Skin of body (tissue), 2 donors: Measurements from ENCODE around the gene RUSF1. TPM values are rescaled to one million over a fixed set of nuclear protein-coding genes. Genes with fewer than 3 reads are reported as not detected.
A peak's percentile ranks its signal among the peaks of the same experiment; 100 is the strongest.
"Not testable (repeated sequence)": the region's sequence is repeated elsewhere in the genome, so short reads cannot be mapped to it uniquely, and the experiment has no call there.

Experiments
- DNase-seq: peaks from one replicate; lab custom pipeline; 2025; lab: John Stamatoyannopoulos, UW
- total RNA-seq: library from RNA; depleted of rRNA; stranded (reverse); fragments of >200 nt; gene quantifications from one replicate; pipeline ENCODE4 v1.2.3, GENCODE V29; 2014

RUSF1 gene
- total RNA-seq, 1 donor from 2014 or later: 33.2 TPM

DNA sequence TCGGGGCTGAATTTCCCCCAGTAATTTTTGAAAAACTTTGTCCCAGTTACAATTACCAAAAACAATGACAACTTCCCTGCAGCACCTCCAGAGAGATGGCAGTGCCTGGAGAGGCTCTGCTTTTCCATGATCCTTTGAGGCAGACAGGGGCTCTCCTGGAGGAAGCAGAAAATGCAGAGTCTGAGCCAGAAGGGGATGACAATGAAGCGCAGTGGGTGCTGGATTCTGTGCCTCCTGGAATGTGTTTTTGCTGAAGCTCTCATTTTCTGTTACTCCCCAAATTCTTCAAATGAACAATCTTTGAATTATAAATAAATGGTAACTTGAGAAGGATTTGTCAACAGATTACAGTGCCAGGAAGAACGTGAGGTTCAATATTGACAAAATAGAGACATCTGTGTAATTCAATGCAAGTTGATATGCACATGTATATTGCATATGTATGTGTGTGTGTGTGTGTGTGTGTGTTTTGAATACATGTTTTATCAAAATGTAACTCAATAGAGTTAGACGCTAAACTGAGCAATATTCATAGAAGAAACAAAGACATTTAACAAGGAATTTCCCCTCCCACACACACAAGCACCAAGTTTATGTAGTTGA lies 9.7 kb upstream of the RUSF1 start:
- no peak for DNase-seq

DNA sequence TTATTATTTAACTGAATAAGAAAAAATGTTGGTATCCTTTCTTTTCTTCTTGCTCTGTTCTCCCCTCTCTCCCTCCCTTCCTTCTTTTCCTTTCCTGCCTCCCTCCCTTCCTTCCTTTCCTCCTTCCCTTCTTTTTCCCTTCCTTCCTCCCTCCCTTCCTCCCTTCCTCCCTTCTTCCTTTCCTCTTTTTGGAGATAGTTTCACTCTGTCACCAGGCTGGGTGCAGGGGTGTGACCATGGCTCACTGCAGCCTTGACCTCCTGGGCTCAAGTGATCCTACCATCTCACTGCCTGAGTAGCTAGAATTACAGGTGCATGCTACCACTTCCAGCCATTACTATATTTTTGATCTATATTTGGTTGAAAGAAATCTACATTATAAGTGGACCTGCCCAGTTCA lies 5.7 kb upstream of the RUSF1 start:
- no peak for DNase-seq

DNA sequence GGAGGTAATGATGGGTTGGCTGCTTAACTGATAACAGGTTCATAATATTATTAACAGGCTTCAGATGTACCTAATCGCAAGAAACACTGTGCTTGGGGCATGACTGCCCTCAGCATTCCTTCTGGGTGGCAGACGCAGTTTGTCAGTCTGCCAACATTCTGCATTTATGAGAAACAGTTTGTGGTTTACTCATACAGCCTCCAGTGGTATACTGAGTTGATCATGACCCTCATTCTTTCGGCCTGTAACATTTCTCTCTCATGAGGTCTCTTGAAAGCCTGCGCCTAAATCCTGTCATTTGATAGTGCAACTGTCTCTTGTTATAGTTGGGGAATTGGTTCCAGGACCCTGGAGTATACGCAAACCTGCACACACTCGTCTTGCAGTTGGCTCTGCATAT lies 4.9 kb upstream of the RUSF1 start:
- DNase-seq: no peak

DNA sequence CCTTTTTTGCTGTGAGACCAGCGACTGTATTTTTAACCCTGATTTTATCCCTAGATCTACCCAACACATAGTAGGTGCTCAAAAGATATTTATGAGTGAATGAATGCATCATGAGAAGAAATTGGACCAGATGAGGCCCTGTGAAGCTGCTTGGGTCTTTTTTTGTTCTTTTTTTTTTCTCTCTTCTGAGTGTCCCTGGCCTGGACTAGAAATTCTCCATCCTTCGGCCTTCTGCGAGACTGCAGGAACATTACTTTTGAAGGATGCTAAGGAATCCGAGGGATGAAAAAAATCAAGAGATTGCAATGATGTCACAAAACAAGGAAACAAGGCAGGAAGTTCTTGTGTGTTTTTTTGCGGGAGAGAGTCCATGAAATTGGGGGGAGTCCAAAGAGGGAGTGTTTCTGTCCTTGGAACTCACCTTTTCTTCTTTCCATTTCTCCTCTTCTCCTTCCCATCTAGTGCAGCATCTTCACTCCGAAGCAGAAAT lies 560 bp upstream of the RUSF1 start:
- peak; percentile 65 for DNase-seq

DNA sequence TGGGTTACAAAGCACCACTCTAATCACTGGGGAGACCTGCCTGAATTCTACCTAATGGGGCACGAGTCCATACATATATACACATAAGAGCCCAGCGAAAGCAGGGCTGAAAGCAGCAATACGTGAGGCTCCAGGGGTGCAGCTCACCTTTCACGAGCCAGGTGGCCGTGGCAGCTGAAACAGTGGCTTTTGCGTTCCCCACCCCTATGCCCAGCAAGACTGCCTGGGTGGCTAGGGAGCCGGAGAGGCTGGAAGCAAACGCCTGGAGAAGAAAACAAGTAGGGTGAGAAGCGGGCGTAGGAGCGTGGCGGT lies 618 bp downstream of the RUSF1 start:
- DNase-seq: no peak

DNA sequence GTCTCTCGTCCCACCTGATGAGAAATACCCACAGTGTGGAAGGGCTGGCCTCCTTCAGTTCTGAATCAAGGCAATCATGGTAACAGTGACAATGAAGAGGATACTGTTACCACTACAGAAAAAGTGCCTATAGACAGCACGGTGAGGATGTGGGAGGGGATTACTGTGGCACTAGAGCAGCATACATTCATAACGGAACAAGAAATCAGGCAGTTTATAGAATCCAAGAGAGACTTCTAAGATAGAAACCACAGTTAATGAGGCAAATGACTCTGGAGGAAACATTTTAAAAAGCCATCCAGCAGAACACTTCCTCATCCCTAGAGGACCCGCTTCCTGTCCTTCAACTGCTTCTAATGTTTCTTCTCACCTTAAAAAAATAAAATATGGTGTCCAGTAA lies 2.7 kb downstream of the RUSF1 start:
- no peak for DNase-seq

DNA sequence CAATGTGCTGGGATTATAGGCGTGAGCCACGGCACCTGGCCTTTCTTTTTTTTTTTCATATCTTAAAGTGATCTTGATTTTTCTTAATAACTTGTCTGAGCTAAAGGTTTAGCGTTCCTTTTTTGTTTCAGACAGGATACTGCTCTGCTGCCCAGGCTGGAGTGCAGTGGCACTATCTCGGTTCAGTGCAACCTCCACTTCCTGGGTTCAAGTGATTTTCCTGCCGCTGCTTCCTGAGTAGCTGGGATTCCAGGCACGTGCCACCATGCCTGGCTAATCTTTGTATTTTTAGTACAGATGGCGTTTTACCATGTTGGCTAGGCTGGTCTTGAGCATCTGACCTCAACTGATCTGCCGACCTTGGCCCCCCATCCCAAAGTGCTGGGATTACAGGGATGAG lies 4.0 kb downstream of the RUSF1 start:
- DNase-seq: no peak

DNA sequence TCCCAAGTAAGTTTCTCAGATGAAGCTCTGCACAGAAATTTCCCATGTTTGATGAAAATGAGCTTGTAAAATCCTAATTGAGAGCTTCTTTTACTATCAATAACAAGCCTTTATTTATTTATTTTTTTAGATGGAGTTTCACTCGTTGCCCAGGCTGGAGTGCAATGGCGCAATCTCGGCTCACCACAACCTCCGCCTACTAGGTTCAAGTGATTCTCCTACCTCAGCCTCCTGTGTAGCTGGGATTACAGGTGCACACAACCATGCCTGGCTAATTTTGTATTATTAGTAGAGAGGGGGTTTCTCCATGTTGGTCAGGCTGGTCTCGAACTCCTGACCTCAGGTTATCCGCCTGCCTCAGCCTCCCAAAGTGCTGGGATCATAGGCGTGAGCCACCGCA lies 4.6 kb downstream of the RUSF1 start:
- not testable (repeated sequence) for DNase-seq

DNA sequence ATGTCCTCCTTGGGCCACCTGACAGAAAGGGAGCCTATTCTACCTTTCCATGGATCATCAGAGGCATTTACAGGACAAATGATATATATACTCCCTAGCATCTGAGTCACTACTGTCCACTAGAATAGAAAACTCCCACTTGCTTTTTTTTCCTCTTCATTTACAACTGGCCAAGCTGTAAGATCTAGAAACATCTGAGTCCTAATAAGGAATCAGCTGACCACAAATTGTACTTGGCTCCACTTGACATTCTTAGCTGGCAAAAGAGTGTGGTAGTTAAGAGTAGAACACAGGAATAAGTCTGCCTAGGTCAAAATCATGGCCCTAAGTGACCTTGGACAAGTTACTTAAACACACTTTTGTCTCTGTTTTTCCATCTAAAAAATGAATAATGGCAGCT lies 5.2 kb downstream of the RUSF1 start:
- DNase-seq: no peak

DNA sequence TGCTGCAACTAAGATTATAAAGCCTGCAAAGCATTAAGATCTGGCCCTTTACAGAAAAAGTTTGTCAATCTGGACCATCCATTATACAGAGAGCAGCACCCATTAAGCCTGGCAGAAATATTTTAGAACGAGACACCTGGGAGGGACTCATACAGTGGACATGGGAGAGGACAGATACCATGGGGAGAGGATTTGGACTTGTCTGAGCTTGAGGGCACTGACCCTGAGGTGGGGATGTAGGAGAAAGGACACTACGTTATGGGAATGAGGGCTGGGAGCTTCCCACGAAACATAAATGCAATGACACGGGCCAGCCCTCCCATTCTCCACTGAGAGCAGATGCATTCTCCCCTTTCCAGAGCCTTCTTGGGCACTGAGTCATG lies 6.2 kb downstream of the RUSF1 start:
- no peak for DNase-seq

DNA sequence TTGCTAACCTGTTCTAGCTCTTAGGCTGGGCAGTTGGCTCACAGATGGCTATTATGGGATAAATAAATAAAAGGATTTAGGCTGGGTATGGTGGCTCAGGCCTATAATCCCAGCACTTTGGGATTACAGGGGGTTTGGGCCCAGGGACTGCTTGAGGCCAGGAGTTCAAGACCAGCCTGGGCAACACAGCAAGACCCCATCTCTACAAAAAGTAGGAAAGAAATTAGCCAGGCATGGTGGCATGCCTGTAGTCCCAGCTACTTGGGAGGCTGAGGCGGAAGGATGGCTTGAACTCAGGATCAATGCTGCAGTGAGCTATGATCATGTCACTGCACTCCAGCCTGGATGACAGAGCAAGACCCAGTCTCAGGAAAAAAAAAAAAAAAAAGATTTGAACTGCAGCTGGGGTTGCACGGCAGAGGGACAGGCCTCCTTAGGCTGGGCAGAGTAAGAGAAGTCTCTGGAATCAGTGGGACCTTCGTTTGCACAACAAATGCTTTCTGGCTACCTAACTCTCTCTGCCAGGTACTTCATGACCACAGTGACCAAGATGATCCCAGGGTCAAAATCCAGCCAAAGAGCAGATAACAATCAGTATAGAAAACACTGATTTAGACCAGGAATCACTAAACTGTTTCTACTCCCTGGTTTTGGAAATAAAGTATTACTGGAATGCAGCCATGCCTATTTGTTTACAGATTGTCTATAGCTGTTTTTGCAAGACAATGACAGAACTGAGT lies 6.8 kb downstream of the RUSF1 start:
- no peak for DNase-seq

DNA sequence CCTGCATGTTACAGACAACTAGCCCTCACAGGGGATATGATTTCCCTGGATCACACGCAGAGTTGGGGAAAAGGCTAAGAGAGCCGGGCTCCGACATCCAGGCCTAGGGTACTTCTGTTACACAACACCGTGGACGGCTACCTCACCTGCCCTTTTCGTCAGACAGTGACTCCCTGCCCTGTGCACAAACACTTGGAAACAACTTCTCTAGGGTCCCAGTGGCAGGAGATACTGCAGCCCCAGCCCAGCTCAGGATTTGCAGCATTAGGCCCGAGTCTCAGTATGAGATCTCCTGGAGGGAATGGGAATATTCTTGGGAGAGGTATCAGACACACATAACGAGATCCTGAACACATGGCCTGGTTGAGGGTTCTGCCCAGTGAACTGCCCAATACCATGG lies 8.3 kb downstream of the RUSF1 start:
- DNase-seq: no peak

DNA sequence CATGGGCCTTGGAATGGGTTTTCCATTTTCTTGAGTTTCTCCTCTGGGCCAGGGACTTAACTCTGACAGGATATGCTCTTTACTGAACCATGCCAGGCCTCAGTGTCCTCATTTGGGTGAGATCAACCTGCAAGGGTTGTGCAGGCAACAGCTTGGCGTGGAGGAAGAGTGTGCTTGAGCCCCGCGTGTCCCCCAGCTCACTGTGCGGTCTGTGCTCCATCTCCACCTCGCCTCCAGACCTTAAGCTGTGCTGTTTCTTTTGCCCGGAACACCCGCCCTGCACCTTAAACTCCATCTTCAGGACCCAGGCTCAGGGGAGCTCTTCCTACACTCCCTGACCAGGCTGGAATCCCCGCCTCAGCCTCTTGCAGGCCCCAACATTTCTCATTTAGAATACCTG lies 9.7 kb downstream of the RUSF1 start:
- DNase-seq: no peak

DNA sequence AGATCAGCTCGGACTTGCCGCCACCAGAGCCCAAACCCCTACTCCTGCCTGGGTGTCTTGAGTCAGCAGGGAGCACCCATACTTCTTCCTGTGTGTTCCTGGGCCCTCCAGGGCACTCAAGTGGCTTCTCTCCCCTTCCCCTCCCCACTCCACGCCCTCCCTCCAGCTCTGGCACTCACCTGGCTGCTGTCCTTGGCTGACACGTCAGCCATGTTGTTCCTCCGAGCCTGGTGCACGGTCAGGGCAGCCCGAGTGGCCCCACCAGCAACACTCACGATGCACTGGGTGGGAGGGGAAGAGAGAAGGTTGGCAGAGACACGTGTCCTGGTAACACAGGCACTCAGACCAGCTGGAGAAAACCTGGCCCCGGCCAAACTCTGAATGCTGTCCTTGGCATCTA lies 11.5 kb downstream of the RUSF1 start:
- no peak for DNase-seq

DNA sequence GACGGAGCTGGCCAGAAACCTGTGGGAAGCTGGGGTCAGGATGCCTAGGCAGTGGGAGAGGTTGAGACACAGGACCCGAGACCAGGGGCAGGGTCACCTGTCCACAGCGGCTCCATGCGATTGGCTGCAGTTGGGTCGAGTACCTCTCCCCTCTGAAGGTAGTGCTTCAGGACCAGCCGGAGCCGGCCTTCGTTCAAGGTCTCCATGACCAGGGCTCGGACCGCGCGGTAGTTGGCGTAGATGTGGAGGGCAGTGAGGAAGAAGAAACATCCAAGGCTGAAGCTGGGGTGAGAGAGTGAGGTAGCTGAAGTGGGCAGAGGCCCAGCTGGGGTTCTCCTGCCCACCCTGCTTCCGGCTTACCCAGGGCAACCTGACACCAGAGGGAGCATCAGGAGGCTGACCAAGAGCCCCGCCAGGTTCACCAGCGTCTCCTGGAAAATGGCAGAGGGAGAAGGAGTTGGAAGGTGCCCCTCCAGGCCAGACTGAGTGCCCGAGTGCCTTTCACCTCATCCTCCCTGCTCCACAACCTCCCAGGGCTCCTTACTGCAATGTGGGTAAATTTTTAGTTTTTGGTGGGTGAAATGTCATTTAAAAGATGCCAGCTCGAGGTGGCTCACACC lies 14.6 kb downstream of the RUSF1 start:
- no peak for DNase-seq

DNA sequence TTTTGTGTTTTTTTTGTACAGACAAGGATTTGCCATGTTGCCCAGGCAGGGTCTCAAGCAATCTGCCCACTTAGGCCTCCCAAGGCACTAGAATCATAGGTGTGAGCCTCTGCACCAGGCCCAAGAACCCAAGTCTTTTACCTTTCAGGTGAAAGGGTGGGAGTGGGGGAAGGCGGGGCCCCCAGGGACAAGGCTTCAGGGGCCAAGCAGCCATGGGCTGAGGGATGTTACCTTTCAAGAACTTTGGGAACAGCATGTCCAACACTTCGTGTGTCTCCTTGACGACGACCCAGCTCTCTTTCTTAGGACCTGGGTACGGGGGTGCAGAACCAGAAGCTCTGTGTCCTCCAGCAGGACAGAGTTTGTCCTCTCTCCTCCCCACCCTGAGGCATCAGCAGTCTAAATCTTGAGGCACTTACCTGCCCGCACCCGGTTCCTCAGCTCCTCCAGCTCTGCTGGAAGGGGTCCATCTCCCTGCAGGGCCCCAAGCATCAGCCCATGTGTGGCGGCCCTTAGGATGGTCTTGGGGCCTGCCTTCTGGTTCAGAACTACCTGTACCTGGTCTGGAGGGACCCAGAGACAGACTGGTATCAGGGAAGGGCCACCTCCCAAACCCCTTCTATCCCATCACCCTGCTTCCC lies 16.3 kb downstream of the RUSF1 start:
- no peak for DNase-seq

DNA sequence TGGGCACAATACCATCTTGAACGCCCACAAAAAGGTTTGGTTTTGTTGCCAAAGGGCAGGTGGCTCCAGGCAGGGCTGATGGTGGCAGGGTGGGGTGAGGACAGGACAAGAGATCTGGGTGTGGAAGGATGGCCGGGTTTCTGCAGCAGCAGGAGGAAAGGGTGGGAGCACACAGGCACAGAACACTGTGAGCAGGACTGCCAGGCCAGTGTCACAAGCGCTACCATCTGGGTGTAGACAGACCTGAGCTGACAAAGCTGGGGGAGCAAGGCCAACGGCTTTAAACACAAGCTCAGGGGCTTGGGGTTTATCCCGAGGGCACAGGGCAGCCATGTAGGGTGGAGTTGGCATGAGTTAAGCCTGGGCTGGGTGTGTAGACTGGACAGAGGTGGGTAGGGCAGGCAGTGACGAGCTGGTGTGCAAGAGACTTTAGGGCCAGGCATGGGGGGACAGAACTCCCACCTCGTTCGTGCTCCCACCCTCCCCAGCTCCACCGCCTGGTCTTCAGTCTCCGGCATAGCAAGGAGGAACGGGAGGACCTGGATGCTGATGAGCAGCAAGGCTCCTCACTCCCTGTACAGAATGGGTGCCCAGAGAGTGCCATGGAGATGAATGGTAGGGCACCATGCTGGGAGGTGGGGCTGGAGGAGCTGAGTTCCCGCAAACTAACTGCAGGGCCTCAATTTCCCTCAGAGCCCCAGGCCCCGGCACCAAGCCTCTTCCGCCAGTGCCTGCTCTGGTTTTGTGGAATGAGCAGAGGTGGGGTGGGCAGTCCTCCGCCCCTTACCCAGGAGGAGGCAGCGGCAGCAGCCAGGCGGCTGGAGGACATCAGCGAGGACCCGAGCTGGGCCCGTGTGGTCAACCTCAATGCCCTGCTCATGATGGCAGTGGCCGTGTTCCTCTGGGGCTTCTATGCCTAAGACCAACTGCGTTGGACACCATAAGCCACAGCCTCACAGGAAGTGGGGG lies 18.3 kb downstream of the RUSF1 start:
- DNase-seq: no peak

DNA sequence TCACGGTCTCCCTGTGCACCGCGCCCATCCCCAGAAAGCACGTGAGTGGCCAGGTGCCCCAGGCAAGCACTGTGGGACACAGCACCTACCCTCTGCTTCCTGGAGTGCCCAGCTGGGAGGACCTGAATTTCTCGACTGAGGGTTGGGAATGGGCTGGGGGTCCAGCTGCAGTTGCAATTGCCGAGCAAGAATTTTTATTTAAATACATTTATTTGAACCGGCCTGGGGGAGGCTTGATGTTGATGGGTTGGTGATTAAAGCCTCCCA lies 19.0 kb downstream of the RUSF1 start:
- DNase-seq: no peak

DNA sequence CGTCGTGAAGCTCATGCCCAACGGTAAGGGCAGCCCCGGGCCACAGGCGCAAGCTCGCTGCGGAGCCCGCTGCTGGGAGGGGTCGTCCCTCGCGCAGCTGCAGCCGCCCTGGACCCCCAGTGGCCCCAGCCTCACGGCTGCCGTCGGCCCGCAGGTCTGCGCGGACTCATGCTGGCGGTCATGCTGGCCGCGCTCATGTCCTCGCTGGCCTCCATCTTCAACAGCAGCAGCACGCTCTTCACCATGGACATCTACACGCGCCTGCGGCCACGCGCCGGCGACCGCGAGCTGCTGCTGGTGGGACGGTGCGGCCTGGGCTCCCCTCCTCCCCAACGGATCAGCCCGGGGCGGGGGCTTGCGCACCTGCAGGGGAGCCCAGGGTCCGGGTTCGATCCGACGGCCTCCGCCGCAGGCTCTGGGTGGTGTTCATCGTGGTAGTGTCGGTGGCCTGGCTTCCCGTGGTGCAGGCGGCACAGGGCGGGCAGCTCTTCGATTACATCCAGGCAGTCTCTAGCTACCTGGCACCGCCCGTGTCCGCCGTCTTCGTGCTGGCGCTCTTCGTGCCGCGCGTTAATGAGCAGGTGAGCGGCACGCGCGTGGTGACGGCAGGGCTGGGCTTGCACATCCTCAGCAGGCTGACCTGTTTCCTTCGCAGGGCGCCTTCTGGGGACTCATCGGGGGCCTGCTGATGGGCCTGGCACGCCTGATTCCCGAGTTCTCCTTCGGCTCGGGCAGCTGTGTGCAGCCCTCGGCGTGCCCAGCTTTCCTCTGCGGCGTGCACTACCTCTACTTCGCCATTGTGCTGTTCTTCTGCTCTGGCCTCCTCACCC lies 19.5 kb downstream of the RUSF1 start:
- DNase-seq: no peak

DNA sequence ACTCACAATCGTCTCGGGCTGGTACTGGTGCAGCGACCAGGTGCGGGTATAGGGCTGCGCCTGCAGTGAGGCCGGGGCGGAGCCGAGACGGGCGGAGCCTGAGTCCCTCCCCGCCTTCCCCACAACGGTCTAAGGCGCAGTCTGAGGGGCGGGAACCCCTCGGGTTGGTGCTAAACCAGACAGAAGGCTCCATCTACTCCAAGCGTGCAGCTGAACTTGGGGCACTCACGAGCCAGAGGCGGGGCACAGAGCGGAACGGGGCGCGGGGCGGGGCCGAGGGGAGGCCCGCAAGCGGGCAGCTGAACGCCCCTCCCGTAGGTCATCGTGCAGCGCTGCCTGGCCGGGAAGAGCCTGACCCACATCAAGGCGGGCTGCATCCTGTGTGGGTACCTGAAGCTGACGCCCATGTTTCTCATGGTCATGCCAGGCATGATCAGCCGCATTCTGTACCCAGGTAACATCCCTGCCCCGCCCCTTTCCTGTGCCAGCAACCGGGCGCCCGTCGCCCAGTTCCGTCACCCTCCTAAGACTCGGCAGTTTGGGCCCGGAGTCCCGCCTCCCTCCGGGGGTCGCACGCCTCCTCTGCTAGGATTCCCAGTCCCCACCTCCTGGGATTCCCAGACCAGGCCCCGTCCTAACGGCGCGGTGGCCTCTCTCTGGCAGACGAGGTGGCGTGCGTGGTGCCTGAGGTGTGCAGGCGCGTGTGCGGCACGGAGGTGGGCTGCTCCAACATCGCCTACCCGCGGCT lies 20.3 kb downstream of the RUSF1 start:
- peak; percentile 36 for DNase-seq
